Measurements from ENCODE around the gene IFT27.

The IFT27 gene

GRCh38 chr22:36775964-36776669 is at the start of gene IFT27:
Gene IFT27 (minus strand): TSS chr22:36776119. CDS start chr22:36775707, 412 bp downstream.
- peak; percentile 100 for DNase-seq

GRCh38 chr22:36824655-36825054 is 48.7 kb upstream of the IFT27 start:
- no peak for DNase-seq

GRCh38 chr22:36823186-36823839 is 47.4 kb upstream of the IFT27 start:
- DNase-seq: no peak

- DNase-seq: no peak
These were observed 46.7 kb upstream of the IFT27 start for GRCh38 chr22:36822581-36822980.

GRCh38 chr22:36819112-36819511 is 43.2 kb upstream of the IFT27 start:
- no peak for DNase-seq

GRCh38 chr22:36818010-36818642 is 42.2 kb upstream of the IFT27 start:
- DNase-seq: no peak

- DNase-seq: no peak
These were observed 41.6 kb upstream of the IFT27 start for GRCh38 chr22:36817525-36817848.

- no peak for DNase-seq
These were observed 41.0 kb upstream of the IFT27 start, which contains the start of gene PVALB for GRCh38 chr22:36816636-36817524. Gene PVALB (minus strand): TSS chr22:36817035. CDS start chr22:36817005, 30 bp downstream.

- no peak for DNase-seq
These were observed 40.4 kb upstream of the IFT27 start for GRCh38 chr22:36816339-36816635.

- DNase-seq: no peak
These were observed 39.8 kb upstream of the IFT27 start for GRCh38 chr22:36815558-36816338.

- no peak for DNase-seq
These were observed 38.9 kb upstream of the IFT27 start for GRCh38 chr22:36814801-36815200.

GRCh38 chr22:36811094-36811800 is 35.3 kb upstream of the IFT27 start:
- no peak for DNase-seq

- no peak for DNase-seq
These were observed 33.4 kb upstream of the IFT27 start for GRCh38 chr22:36809351-36809750.

- DNase-seq: peak; percentile 90
These were observed 32.9 kb upstream of the IFT27 start for GRCh38 chr22:36808721-36809344.

- DNase-seq: no peak
These were observed 31.7 kb upstream of the IFT27 start for GRCh38 chr22:36807627-36808026.

- no peak for DNase-seq
These were observed 30.9 kb upstream of the IFT27 start for GRCh38 chr22:36806835-36807234.

- DNase-seq: no peak
These were observed 27.4 kb upstream of the IFT27 start for GRCh38 chr22:36803358-36803757.

GRCh38 chr22:36798674-36799066 is 22.8 kb upstream of the IFT27 start:
- no peak for DNase-seq

- DNase-seq: peak; percentile 32
These were observed 22.2 kb upstream of the IFT27 start for GRCh38 chr22:36797911-36798673.

- DNase-seq: no peak
These were observed 21.5 kb upstream of the IFT27 start for GRCh38 chr22:36797374-36797773.
